ENCODE measurements around the gene DUSP19. TPM values are rescaled to one million over a fixed set of nuclear protein-coding genes. Genes with fewer than 3 reads are reported as not detected.

Gene DUSP19
- total and polyA plus RNA-seq, 2 donors (not counting 1 experiment from before 2014, with no cell fraction given): 0.13 to 1.7 TPM

GRCh38 chr2:183037553-183038340 lies 40.8 kb upstream of the DUSP19 start:
- peak overlapping the region; percentile 74 for H3K4me3 Mint-ChIP-seq
- H3K4me1 Mint-ChIP-seq: peaks cover 27% of the 10 kb centered on the region
- Histone ChIP-seq H3K27ac (ENCODE audit: low read length in 2 of 2) (no peak overlapping the region), H3K79me2 (ENCODE audit: control insufficient read depth, insufficient read depth, low read length) (no peaks in the 10 kb centered on the region), H3K4me3 (ENCODE audit: control extremely low read depth in 1 of 5, extremely low read depth in 1 of 5, insufficient read depth in 1 of 5, low read depth in 2 of 5, low read length in 4 of 5) (peak overlapping the region in 3 of 5 experiments; percentile 29 to 43 (median 31)), H3K4me2 (replicated peaks; ENCODE audit: low read depth, low read length, poor library complexity, severe bottlenecking) (peak overlapping the region; percentile 77), H3K4me1 (ENCODE audit: control insufficient read depth in 2 of 2, insufficient read depth in 2 of 2, low read length in 2 of 2) (peaks cover 22 to 46% of the 10 kb centered on the region in 2 donors), H3K9ac (ENCODE audit: low read length) (peak overlapping the region; percentile 37), H4K20me1 (ENCODE audit: control insufficient read depth, insufficient read depth, low read length, poor library complexity, severe bottlenecking) (no peaks in the 10 kb centered on the region), H3K36me3 (replicated peaks in 1 of 2; ENCODE audit: control extremely low read depth in 1 of 2, control insufficient read depth in 1 of 2, extremely low read depth in 1 of 2, insufficient read depth in 2 of 2, low read length in 1 of 2) (no peaks in the 10 kb centered on the region), H2AFZ (ENCODE audit: insufficient read depth, low read depth, low read length, poor library complexity, severe bottlenecking) (peak overlapping the region; percentile 59), H3K9me3 (ENCODE audit: control extremely low read depth in 1 of 3, control insufficient read depth in 2 of 3, insufficient read depth in 1 of 3, low read length in 2 of 3) (peaks cover 6 to 17% (median 6%) of the 10 kb centered on the region in 3 donors), H3K27me3 (replicated peaks in 1 of 4; ENCODE audit: control extremely low read depth in 1 of 4, control insufficient read depth in 3 of 4, insufficient read depth in 4 of 4, low read length in 3 of 4) (peaks cover 12 to 66% (median 56%) of the 10 kb centered on the region in 4 experiments)
- peak overlapping the region; percentile 41 for H3K27ac Mint-ChIP-seq
- TF ChIP-seq EZH2 (IDR thresholded peaks at IDR 0.05; ENCODE audit: borderline replicate concordance, insufficient read depth, low read depth, low read length, poor library complexity, severe bottlenecking): peak; percentile 58
- TF ChIP-seq, protein P1, sequence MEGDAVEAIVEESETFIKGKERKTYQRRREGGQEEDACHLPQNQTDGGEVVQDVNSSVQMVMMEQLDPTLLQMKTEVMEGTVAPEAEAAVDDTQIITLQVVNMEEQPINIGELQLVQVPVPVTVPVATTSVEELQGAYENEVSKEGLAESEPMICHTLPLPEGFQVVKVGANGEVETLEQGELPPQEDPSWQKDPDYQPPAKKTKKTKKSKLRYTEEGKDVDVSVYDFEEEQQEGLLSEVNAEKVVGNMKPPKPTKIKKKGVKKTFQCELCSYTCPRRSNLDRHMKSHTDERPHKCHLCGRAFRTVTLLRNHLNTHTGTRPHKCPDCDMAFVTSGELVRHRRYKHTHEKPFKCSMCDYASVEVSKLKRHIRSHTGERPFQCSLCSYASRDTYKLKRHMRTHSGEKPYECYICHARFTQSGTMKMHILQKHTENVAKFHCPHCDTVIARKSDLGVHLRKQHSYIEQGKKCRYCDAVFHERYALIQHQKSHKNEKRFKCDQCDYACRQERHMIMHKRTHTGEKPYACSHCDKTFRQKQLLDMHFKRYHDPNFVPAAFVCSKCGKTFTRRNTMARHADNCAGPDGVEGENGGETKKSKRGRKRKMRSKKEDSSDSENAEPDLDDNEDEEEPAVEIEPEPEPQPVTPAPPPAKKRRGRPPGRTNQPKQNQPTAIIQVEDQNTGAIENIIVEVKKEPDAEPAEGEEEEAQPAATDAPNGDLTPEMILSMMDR (IDR thresholded peaks at IDR 0.05): no peak
- CTCF ChIA-PET: no interaction called here
- ATAC-seq (ENCODE audit: low read depth): peak; percentile 52
- DNase-seq: peak; percentile 57
- intact Hi-C loops (cut with micrococcal nuclease): loop anchor here (2.0 to 5.0 kb wide), 3 partner anchors 41 to 370 kb away; partner anchors contain the start of genes DUSP19 and NUP35
- H3K27me3 Mint-ChIP-seq: peaks cover 54% of the 10 kb centered on the region
- no peaks in the 10 kb centered on the region for H3K9me3 Mint-ChIP-seq (ENCODE audit: insufficient read depth)
- POLR2A ChIA-PET: no interaction called here
- 2% methylated on average over 91 of the region's 91 CpGs for WGBS (ENCODE audit: insufficient coverage)

Data from B cell (primary cell).